Activated naive CD4-positive, alpha-beta T cell treated with anti-CD3 and anti-CD28 coated beads for 36 hours (primary cell): ENCODE data around the gene DNAJC27. TPM values are rescaled to one million over a fixed set of nuclear protein-coding genes. Genes with fewer than 3 reads are reported as not detected.

Experiments
- CTCF ChIA-PET: fragments of 350-600 bp; sonication (Branson Sonifier 250); formaldehyde crosslinking; loops from one replicate; lab custom pipeline; 2021; ENCODE audit warnings: antibody characterized with exemption; lab: Charles Lee
- DNase-seq: peaks from one replicate; pipeline ENCODE4 v3.0.0-alpha.2; 2020
- H3K27ac Mint-ChIP-seq: one replicate; pipeline ENCODE4 v1.8.0; 2021; ENCODE audit warnings: mild to moderate bottlenecking, mixed read lengths
- H3K27me3 Mint-ChIP-seq: one replicate; pipeline ENCODE4 v1.8.0; 2021; ENCODE audit warnings: low read depth, mixed read lengths
- H3K36me3 Mint-ChIP-seq: one replicate; pipeline ENCODE4 v1.8.0; 2021; ENCODE audit warnings: low read depth, mixed read lengths
- H3K4me1 Mint-ChIP-seq: one replicate; pipeline ENCODE4 v1.8.0; 2021; ENCODE audit warnings: low read depth, mixed read lengths
- H3K4me3 Mint-ChIP-seq: one replicate; pipeline ENCODE4 v1.8.0; 2021; ENCODE audit warnings: mild to moderate bottlenecking, moderate library complexity, mixed read lengths
- H3K9me3 Mint-ChIP-seq: one replicate; pipeline ENCODE4 v1.8.0; 2021; ENCODE audit warnings: mixed read lengths
- intact Hi-C: fragments of 100-400 bp; cut with micrococcal nuclease; formaldehyde crosslinking; loops from one replicate; pipeline ENCODE4 v1.15.1; 2023
- total RNA-seq, 2 experiments: library from RNA; stranded (reverse); gene quantifications; one replicate each; pipeline ENCODE4 v1.2.3, GENCODE V29; 2021

DNAJC27 gene
- total RNA-seq, 2 experiments from 2014 or later = 5.3 to 6.0 TPM

GRCh38 chr2:24924266-24924665, 47.5 kb downstream of the DNAJC27 start:
- peaks cover under 1% of the 10 kb centered on the region for H3K36me3 Mint-ChIP-seq
- CTCF ChIA-PET = no interaction called here
- no peak for DNase-seq
- no peak overlapping the region for H3K27ac Mint-ChIP-seq
- no peak overlapping the region for H3K4me3 Mint-ChIP-seq
- no peaks in the 10 kb centered on the region for H3K9me3 Mint-ChIP-seq
- no peaks in the 10 kb centered on the region for H3K27me3 Mint-ChIP-seq
- intact Hi-C loops = loop anchor here (10.0 kb wide), 1 partner anchor 349 kb away; no protein-coding TSS in a partner anchor
- H3K4me1 Mint-ChIP-seq = peaks cover 7% of the 10 kb centered on the region

- H3K4me3 Mint-ChIP-seq = no peak overlapping the region
- H3K4me1 Mint-ChIP-seq = peaks cover 16% of the 10 kb centered on the region
- no peak overlapping the region for H3K27ac Mint-ChIP-seq
- H3K36me3 Mint-ChIP-seq = peaks cover 9% of the 10 kb centered on the region
- H3K27me3 Mint-ChIP-seq = no peaks in the 10 kb centered on the region
- H3K9me3 Mint-ChIP-seq = no peaks in the 10 kb centered on the region
- CTCF ChIA-PET = interaction anchor here (0.6 kb wide), 2 partner anchors 47 to 996 kb away, joined by 3 to 4 read pairs; partner anchors contain the start of gene ATAD2B
- no peak for DNase-seq
- intact Hi-C loops = loop anchor here (10.0 kb wide), 1 partner anchor 348 kb away; no protein-coding TSS in a partner anchor
Measured at GRCh38 chr2:24923106-24923505, 48.6 kb downstream of the DNAJC27 start.

GRCh38 chr2:24922556-24922955, 49.2 kb downstream of the DNAJC27 start:
- CTCF ChIA-PET = no interaction called here
- no peak for DNase-seq
- peaks cover 14% of the 10 kb centered on the region for H3K36me3 Mint-ChIP-seq
- H3K4me1 Mint-ChIP-seq = peaks cover 21% of the 10 kb centered on the region
- H3K9me3 Mint-ChIP-seq = no peaks in the 10 kb centered on the region
- H3K4me3 Mint-ChIP-seq = no peak overlapping the region
- no peak overlapping the region for H3K27ac Mint-ChIP-seq
- intact Hi-C loops = loop anchor here (10.0 kb wide), 1 partner anchor 348 kb away; no protein-coding TSS in a partner anchor
- no peaks in the 10 kb centered on the region for H3K27me3 Mint-ChIP-seq

GRCh38 chr2:24920809-24921441, 50.8 kb downstream of the DNAJC27 start:
- intact Hi-C loops = loop anchor here (1.0 to 10.0 kb wide), 3 partner anchors 50 to 346 kb away; partner anchors contain the start of genes DNAJC27 and EFR3B
- Mint-ChIP-seq H3K4me3 (peak overlapping the region; percentile 69), H3K36me3 (peaks cover 19% of the 10 kb centered on the region), H3K4me1 (peaks cover 30% of the 10 kb centered on the region), H3K9me3 (no peaks in the 10 kb centered on the region), H3K27ac (peak overlapping the region; percentile 26), H3K27me3 (no peaks in the 10 kb centered on the region)
- CTCF ChIA-PET = no interaction called here
- DNase-seq = peak; percentile 49

GRCh38 chr2:24920098-24920808, 51.5 kb downstream of the DNAJC27 start, which contains the start of gene ADCY3:
ADCY3 (minus strand) TSS chr2:24920237; CDS start chr2:24918987, 1,250 bp downstream.
- Mint-ChIP-seq H3K4me3 (peak within 1 kb of the TSS; percentile 95), H3K36me3 (peaks cover 20% of the 10 kb centered on the region), H3K4me1 (peaks cover 30% of the 10 kb centered on the region), H3K27ac (peak within 1 kb of the TSS; percentile 86), H3K27me3 (no peaks in the 10 kb centered on the region), H3K9me3 (no peaks in the 10 kb centered on the region)
- CTCF ChIA-PET = no interaction called here
- intact Hi-C loops = loop anchor here (1.0 to 10.0 kb wide), 3 partner anchors 51 to 345 kb away; partner anchors contain the start of genes DNAJC27 and EFR3B
- peak; percentile 64 for DNase-seq

- peak overlapping the region; percentile 95 for H3K4me3 Mint-ChIP-seq
- intact Hi-C loops = loop anchor here (1.0 to 10.0 kb wide), 5 partner anchors 52 to 509 kb away; partner anchors contain the start of genes CENPO, DNAJC27, EFR3B and PTRHD1
- H3K9me3 Mint-ChIP-seq = no peaks in the 10 kb centered on the region
- peak; percentile 42 for DNase-seq
- CTCF ChIA-PET = no interaction called here
- peaks cover 25% of the 10 kb centered on the region for H3K36me3 Mint-ChIP-seq
- H3K27me3 Mint-ChIP-seq = no peaks in the 10 kb centered on the region
- peaks cover 32% of the 10 kb centered on the region for H3K4me1 Mint-ChIP-seq
- peak overlapping the region; percentile 86 for H3K27ac Mint-ChIP-seq
Measured at GRCh38 chr2:24919506-24920097, 52.2 kb downstream of the DNAJC27 start.

GRCh38 chr2:24919037-24919505, 52.7 kb downstream of the DNAJC27 start:
- no peaks in the 10 kb centered on the region for H3K27me3 Mint-ChIP-seq
- intact Hi-C loops = loop anchor here (1.0 to 2.0 kb wide), 2 partner anchors 126 to 508 kb away; partner anchors contain the start of genes CENPO and PTRHD1
- H3K27ac Mint-ChIP-seq = peak overlapping the region; percentile 86
- peak; percentile 79 for DNase-seq
- CTCF ChIA-PET = interaction anchor here (0.6 kb wide), 1 partner anchor 96 kb away, joined by 3 read pairs; no protein-coding TSS in a partner anchor
- H3K36me3 Mint-ChIP-seq = peaks cover 28% of the 10 kb centered on the region
- peaks cover 33% of the 10 kb centered on the region for H3K4me1 Mint-ChIP-seq
- no peaks in the 10 kb centered on the region for H3K9me3 Mint-ChIP-seq
- peak overlapping the region; percentile 95 for H3K4me3 Mint-ChIP-seq

- intact Hi-C loops = loop anchor here (1.0 to 2.0 kb wide), 2 partner anchors 125 to 508 kb away; partner anchors contain the start of genes CENPO and PTRHD1
- H3K4me1 Mint-ChIP-seq = peaks cover 33% of the 10 kb centered on the region
- DNase-seq = no peak
- no peaks in the 10 kb centered on the region for H3K27me3 Mint-ChIP-seq
- H3K27ac Mint-ChIP-seq = no peak overlapping the region
- CTCF ChIA-PET = interaction anchor here (0.6 kb wide), 1 partner anchor 95 kb away, joined by 3 read pairs; no protein-coding TSS in a partner anchor
- H3K9me3 Mint-ChIP-seq = no peaks in the 10 kb centered on the region
- H3K36me3 Mint-ChIP-seq = peaks cover 30% of the 10 kb centered on the region
- peak overlapping the region; percentile 95 for H3K4me3 Mint-ChIP-seq
Measured at GRCh38 chr2:24918326-24919036, 53.3 kb downstream of the DNAJC27 start.

GRCh38 chr2:24917731-24918325, 53.9 kb downstream of the DNAJC27 start:
- intact Hi-C loops = loop anchor here (2.0 kb wide), 1 partner anchor 507 kb away; no protein-coding TSS in a partner anchor
- H3K27ac Mint-ChIP-seq = no peak overlapping the region
- peaks cover 34% of the 10 kb centered on the region for H3K36me3 Mint-ChIP-seq
- peaks cover 33% of the 10 kb centered on the region for H3K4me1 Mint-ChIP-seq
- CTCF ChIA-PET = no interaction called here
- peak overlapping the region; percentile 95 for H3K4me3 Mint-ChIP-seq
- no peaks in the 10 kb centered on the region for H3K9me3 Mint-ChIP-seq
- no peak for DNase-seq
- no peaks in the 10 kb centered on the region for H3K27me3 Mint-ChIP-seq

- DNase-seq = no peak
- Mint-ChIP-seq H3K4me1 (peaks cover 33% of the 10 kb centered on the region), H3K4me3 (peak overlapping the region; percentile 3), H3K36me3 (peaks cover 38% of the 10 kb centered on the region), H3K27ac (no peak overlapping the region), H3K27me3 (no peaks in the 10 kb centered on the region), H3K9me3 (no peaks in the 10 kb centered on the region)
- CTCF ChIA-PET = no interaction called here
- intact Hi-C loops = no loop called here
Measured at GRCh38 chr2:24917086-24917485, 54.7 kb downstream of the DNAJC27 start.

GRCh38 chr2:24915796-24916195, 56.0 kb downstream of the DNAJC27 start:
- intact Hi-C loops = no loop called here
- H3K4me3 Mint-ChIP-seq = no peak overlapping the region
- CTCF ChIA-PET = no interaction called here
- H3K27ac Mint-ChIP-seq = no peak overlapping the region
- H3K9me3 Mint-ChIP-seq = no peaks in the 10 kb centered on the region
- no peak for DNase-seq
- H3K4me1 Mint-ChIP-seq = peaks cover 29% of the 10 kb centered on the region
- H3K27me3 Mint-ChIP-seq = no peaks in the 10 kb centered on the region
- peaks cover 45% of the 10 kb centered on the region for H3K36me3 Mint-ChIP-seq
